MCF 10A (cell line): ENCODE results near the gene MTCP1. TPM values are rescaled to one million over a fixed set of nuclear protein-coding genes. Genes with fewer than 3 reads are reported as not detected.

Source experiments
- BruUV-seq: library from RNA; stranded (reverse); fragments of 400-500 nt; replicated peaks from 2 replicates; lab custom pipeline; 2021; lab: Mats Ljungman, UMichigan
- CTCF ChIA-PET: fragments of 300-600 bp; sonication (Branson Sonifier 250); formaldehyde crosslinking; extraction: SDS; loops from one replicate; lab custom pipeline; 2021; ENCODE audit warnings: antibody characterized with exemption, inconsistent platforms; lab: Yijun Ruan, JAX
- POLR2A ChIA-PET: fragments of 300-600, 350-650 bp; sonication (Branson Sonifier 250); formaldehyde crosslinking; extraction: SDS; loops from one replicate; lab custom pipeline; 2020; ENCODE audit warnings: antibody characterized with exemption, inconsistent platforms; lab: Yijun Ruan, JAX
- DNase-seq: peaks from one replicate; pipeline ENCODE4 v3.0.0-alpha.2; 2018; ENCODE audit not compliant: unreplicated experiment
- H3K27ac Mint-ChIP-seq: one replicate; pipeline ENCODE4 v1.8.0; 2022; ENCODE audit warnings: mild to moderate bottlenecking, low read depth, mixed read lengths; ENCODE audit not compliant: unreplicated experiment
- H3K27me3 Mint-ChIP-seq: one replicate; pipeline ENCODE4 v1.8.0; 2022; ENCODE audit warnings: mixed read lengths; ENCODE audit not compliant: insufficient read depth, unreplicated experiment
- H3K36me3 Mint-ChIP-seq: one replicate; pipeline ENCODE4 v1.8.0; 2022; ENCODE audit warnings: mild to moderate bottlenecking, moderate library complexity, mixed read lengths; ENCODE audit not compliant: insufficient read depth, unreplicated experiment
- H3K4me1 Mint-ChIP-seq: one replicate; pipeline ENCODE4 v1.8.0; 2022; ENCODE audit warnings: mixed read lengths; ENCODE audit not compliant: insufficient read depth, unreplicated experiment
- H3K4me3 Mint-ChIP-seq: one replicate; pipeline ENCODE4 v1.8.0; 2022; ENCODE audit warnings: mild to moderate bottlenecking, moderate library complexity, mixed read lengths; ENCODE audit not compliant: unreplicated experiment
- H3K9me3 Mint-ChIP-seq: one replicate; pipeline ENCODE4 v1.8.0; 2022; ENCODE audit warnings: mixed read lengths; ENCODE audit not compliant: unreplicated experiment
- CTCF ChIP-seq: fragments of 200-600 bp; IDR thresholded peaks from one replicate; pipeline ENCODE4 v1.8.0; 2022; ENCODE audit warnings: antibody characterized with exemption, mild to moderate bottlenecking; ENCODE audit not compliant: unreplicated experiment
- intact Hi-C: fragments of 100-400 bp; cut with micrococcal nuclease; formaldehyde crosslinking; loops from 2 replicates; pipeline ENCODE4 v1.14.1; 2022
- total RNA-seq: library from RNA; stranded (reverse); gene quantifications from 2 replicates; pipeline ENCODE4 v1.2.3, GENCODE V29; 2022

The MTCP1 gene
- total RNA-seq, 1 experiment from 2014 or later = 21.3 TPM

DNA sequence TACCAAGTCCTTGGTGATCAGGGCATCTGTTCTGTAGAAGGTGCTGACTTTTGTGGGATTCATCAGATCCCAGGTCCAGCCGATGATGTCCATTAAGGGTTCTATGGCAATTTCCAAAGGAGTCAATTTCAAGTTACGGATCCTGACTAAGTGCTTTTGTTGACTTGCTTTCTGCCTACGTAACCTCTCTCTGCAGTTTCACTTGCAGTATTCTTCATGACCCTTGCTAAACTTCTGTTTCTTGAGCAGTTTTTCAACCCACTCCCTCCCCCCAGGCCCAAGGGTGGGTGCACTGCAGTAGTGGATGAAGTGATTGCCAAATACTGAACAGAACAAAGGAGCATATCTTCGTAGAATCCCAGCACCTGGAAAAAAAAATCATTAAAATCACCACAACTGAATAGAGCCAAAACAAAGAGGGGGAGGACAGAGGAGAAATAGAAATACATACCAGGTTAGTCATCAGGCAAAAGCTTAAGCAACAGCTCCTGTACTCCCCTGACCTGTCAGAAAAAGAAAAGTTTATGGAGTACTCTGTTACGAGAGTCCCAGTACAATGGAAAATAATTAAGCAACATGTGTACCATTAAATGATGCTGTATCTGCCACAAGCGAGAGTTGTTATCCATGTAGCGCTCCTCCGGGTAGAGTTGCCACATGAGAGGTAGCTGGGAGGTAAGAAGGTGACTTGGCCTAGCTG, 5.8 kb downstream of the MTCP1 start:
- intact Hi-C loops = no loop called here
- peak overlapping the region; percentile 80 for H3K4me3 Mint-ChIP-seq
- CTCF ChIA-PET = interaction anchor here (0.7 to 1.8 kb wide), 4 partner anchors 9 to 148 kb away, joined by 3 to 6 read pairs (median 3); no protein-coding TSS in a partner anchor

DNA sequence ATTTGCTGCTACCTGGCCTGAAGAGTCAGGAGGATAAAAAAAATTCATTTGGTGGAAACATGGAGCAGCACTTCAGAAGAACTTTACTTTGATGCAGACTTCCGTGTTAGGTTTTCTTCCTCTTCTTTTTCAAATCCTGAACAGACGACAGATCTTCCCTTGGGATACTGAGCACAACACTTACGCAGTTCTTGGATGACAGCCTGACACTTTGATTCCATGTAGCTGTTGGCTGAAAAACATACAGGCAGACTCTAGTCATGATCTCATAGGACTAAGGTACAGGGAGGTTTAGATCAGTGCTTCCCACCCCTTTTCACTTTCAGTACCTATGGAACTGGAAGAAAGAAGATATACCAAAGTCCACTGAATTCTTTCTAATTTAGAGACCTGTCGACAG, 9.2 kb downstream of the MTCP1 start:
- peaks cover 10% of the 10 kb centered on the region for H3K27me3 Mint-ChIP-seq
- no TSS peak for BruUV-seq
- no peak overlapping the region for H3K27ac Mint-ChIP-seq
- TF ChIP-seq CTCF = no peak
- no peak overlapping the region for H3K4me3 Mint-ChIP-seq
- no peak for DNase-seq
- ChIA-PET POLR2A (interaction anchor here (3.3 kb wide), 1 partner anchor 34 kb away, joined by 21 read pairs; the partner anchor contains the start of gene FUNDC2), CTCF (interaction anchor here (0.6 to 2.1 kb wide), 5 partner anchors 13 to 144 kb away, joined by 3 to 11 read pairs (median 3); no protein-coding TSS in a partner anchor)
- intact Hi-C loops = no loop called here
- H3K4me1 Mint-ChIP-seq = peaks cover 12% of the 10 kb centered on the region
- peaks cover 31% of the 10 kb centered on the region for H3K36me3 Mint-ChIP-seq
- H3K9me3 Mint-ChIP-seq = no peaks in the 10 kb centered on the region

More for the DNA sequence above, 5.8 kb downstream of the MTCP1 start:
- Mint-ChIP-seq H3K27me3 (peaks cover 10% of the 10 kb centered on the region), H3K9me3 (no peaks in the 10 kb centered on the region), H3K4me1 (peaks cover 24% of the 10 kb centered on the region), H3K36me3 (peaks cover 18% of the 10 kb centered on the region), H3K27ac (peak overlapping the region; percentile 92)
- no peak for TF ChIP-seq CTCF
- peak; percentile 86 for DNase-seq
- no TSS peak for BruUV-seq
- POLR2A ChIA-PET = interaction anchor here (0.7 to 3.7 kb wide), 7 partner anchors 9 to 302 kb away, joined by 3 to 35 read pairs (median 6); partner anchors contain the start of genes DKC1, FUNDC2 and VBP1

DNA sequence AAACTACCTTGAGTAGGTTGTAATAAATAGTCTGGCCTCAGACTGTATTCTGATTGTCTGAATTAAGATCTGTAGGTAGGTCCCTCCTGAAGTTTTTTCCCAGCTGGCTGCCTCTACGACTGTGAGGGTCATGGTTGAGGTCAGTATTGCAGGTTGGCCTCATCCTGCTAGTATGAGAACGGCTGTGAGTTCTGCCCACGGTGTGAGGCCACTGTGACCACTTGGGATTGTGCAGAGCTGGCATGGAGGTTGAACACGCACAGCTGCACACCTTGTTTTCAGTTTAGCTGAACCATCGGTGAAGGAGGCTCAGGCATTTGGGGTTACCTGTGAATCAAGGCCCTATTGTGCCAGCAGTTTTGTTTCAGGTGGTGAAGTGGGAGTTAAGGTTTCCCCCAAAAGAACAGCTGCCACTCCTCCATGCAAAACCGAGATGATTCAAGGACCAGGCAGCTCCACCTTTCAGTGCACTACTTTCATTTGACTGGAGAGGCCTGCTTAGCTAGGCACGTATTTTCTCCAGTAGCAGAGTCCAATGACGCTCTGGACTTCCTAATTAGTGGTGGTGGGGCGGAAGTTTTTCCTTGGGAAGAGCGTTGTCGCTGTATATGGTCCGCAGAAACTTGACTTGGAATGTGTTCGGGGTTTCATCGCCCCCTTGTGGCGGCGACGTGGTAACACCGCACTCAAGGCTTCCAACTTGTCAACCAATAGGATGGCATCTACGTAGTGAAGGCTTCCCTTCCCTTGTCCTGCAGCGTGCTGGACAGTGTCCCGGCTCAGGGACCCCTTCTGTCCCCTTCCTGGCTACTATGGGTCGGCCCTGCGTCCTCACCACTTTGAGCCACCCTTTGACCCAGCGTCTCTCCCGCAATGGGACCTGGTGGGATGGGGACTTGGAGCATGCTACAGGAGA, 13.8 kb downstream of the MTCP1 start:
- ChIA-PET POLR2A (interaction anchor here (0.6 to 2.4 kb wide), 4 partner anchors 8 to 567 kb away, joined by 3 to 11 read pairs (median 6); partner anchors contain the start of genes FUNDC2 and SLC10A3), CTCF (interaction anchor here (0.7 to 3.7 kb wide), 19 partner anchors 7 to 140 kb away, joined by 3 to 37 read pairs (median 3); partner anchors contain the start of gene FUNDC2)
- peak; percentile 68 for TF ChIP-seq CTCF
- H3K36me3 Mint-ChIP-seq = peaks cover 36% of the 10 kb centered on the region
- H3K4me3 Mint-ChIP-seq = no peak overlapping the region
- peaks cover 29% of the 10 kb centered on the region for H3K27me3 Mint-ChIP-seq
- no peak overlapping the region for H3K27ac Mint-ChIP-seq
- no TSS peak for BruUV-seq
- intact Hi-C loops = loop anchor here (1.0 kb wide), 3 partner anchors 70 to 139 kb away; no protein-coding TSS in a partner anchor
- no peaks in the 10 kb centered on the region for H3K4me1 Mint-ChIP-seq
- DNase-seq = peak; percentile 70
- no peaks in the 10 kb centered on the region for H3K9me3 Mint-ChIP-seq
